ENCODE data around the gene TGFBR3. TPM values are rescaled to one million over a fixed set of nuclear protein-coding genes. Genes with fewer than 3 reads are reported as not detected.

The TGFBR3 gene
- total and polyA plus RNA-seq, 12 donors = 6.6 to 36.7 (median 24.3) TPM

- Histone ChIP-seq H3K4me3 (no peak overlapping the region), H3K27ac (peak overlapping the region in 2 of 10 donors; percentile 2 to 49), H3K27me3 (no peaks in the 10 kb centered on the region), H3K9me3 (no peaks in the 10 kb centered on the region), H3K4me1 (peaks cover 0 to 66% (median 46%) of the 10 kb centered on the region in 9 donors), H3K36me3 (no peaks in the 10 kb centered on the region)
- WGBS, 2 donors = 77 to 82% methylated on average over 4 of the region's 4 CpGs
- TF ChIP-seq, protein P1, sequence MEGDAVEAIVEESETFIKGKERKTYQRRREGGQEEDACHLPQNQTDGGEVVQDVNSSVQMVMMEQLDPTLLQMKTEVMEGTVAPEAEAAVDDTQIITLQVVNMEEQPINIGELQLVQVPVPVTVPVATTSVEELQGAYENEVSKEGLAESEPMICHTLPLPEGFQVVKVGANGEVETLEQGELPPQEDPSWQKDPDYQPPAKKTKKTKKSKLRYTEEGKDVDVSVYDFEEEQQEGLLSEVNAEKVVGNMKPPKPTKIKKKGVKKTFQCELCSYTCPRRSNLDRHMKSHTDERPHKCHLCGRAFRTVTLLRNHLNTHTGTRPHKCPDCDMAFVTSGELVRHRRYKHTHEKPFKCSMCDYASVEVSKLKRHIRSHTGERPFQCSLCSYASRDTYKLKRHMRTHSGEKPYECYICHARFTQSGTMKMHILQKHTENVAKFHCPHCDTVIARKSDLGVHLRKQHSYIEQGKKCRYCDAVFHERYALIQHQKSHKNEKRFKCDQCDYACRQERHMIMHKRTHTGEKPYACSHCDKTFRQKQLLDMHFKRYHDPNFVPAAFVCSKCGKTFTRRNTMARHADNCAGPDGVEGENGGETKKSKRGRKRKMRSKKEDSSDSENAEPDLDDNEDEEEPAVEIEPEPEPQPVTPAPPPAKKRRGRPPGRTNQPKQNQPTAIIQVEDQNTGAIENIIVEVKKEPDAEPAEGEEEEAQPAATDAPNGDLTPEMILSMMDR (IDR thresholded peaks at IDR 0.05) = no peak
- intact Hi-C loops (cut with DNase I) = loop anchor here in 1 of 10 donors (10.0 kb wide), 1 partner anchor 70 kb away; the partner anchor contains the start of gene TGFBR3
- ATAC-seq (no peak), DNase-seq (no peak)
Observed at GRCh38 chr1:91814448-91814847, 71.5 kb downstream of the TGFBR3 start.

DNA sequence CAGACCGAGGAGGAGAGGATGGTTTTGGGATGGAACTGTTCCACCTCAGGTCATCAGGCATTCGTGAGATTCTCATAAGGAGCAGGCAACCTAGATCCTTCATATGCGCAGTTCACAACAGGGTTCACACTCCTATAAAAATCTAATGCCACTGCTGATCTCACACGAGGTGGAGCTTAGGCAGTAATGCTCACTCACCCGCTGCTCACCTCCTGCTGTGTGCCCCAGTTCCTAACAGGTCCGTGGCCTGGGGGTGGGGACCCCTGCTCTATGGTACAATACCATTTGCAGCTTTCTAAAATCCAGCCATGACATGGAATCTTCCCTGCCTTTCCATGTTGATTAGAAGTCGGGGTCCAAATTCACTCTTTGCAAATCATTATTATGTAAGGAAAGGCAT is 72.1 kb downstream of the TGFBR3 start:
- Histone ChIP-seq H3K27me3 (no peaks in the 10 kb centered on the region), H3K36me3 (no peaks in the 10 kb centered on the region), H3K9me3 (no peaks in the 10 kb centered on the region), H3K4me1 (peaks cover 0 to 64% (median 39%) of the 10 kb centered on the region in 9 donors), H3K27ac (peak overlapping the region in 1 of 10 donors; percentile 2), H3K4me3 (no peak overlapping the region)
- no peak for ATAC-seq
- TF ChIP-seq, protein P1 (IDR thresholded peaks at IDR 0.05) = no peak
- intact Hi-C loops (cut with DNase I) = loop anchor here in 1 of 10 donors (10.0 kb wide), 1 partner anchor 71 kb away; the partner anchor contains the start of gene TGFBR3
- WGBS, 2 donors = 89 to 92% methylated on average over 7 of the region's 7 CpGs
- DNase-seq = no peak

GRCh38 chr1:91811363-91812025 is 74.5 kb downstream of the TGFBR3 start:
- intact Hi-C loops (cut with DNase I) = loop anchor here in 1 of 10 donors (10.0 kb wide), 1 partner anchor 73 kb away; the partner anchor contains the start of gene TGFBR3
- Histone ChIP-seq H3K36me3 (no peaks in the 10 kb centered on the region), H3K4me3 (no peak overlapping the region), H3K27ac (no peak overlapping the region), H3K4me1 (peaks cover 2 to 63% (median 30%) of the 10 kb centered on the region in 9 donors), H3K27me3 (no peaks in the 10 kb centered on the region), H3K9me3 (no peaks in the 10 kb centered on the region)
- TF ChIP-seq, protein P1 (IDR thresholded peaks at IDR 0.05) = no peak
- ATAC-seq = no peak
- DNase-seq = no peak
- 83 to 88% methylated on average over 3 of the region's 3 CpGs for WGBS, 2 donors

DNA sequence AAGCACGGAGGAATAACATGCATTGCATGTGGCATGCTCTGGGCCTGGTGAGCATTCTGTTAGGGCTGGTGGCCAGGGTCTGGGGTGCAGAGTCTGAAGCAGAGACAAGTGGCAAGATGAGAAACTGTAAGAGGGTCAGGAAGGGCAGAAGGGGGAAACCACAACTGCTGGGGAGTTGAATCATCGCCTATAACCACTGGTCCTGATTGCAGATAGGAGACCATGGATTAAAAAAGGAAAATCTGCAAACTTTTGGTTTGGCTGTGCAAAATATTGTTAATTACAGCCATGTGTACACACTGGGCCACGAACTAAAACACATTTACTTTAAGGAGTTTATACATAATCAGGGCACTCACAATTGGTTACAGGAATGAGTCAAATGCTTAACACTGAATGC is 76.6 kb downstream of the TGFBR3 start:
- H3K27me3 ChIP-seq = no peaks in the 10 kb centered on the region
- no peak overlapping the region for H3K4me3 ChIP-seq
- no peak for ATAC-seq
- DNase-seq = no peak
- H3K9me3 ChIP-seq = no peaks in the 10 kb centered on the region
- TF ChIP-seq, protein P1 (IDR thresholded peaks at IDR 0.05) = no peak
- H3K4me1 ChIP-seq = peaks cover 2 to 62% (median 40%) of the 10 kb centered on the region in 9 donors
- intact Hi-C loops (cut with DNase I) = loop anchor here in 1 of 10 donors (5.0 kb wide), 1 partner anchor 113 kb away; no protein-coding TSS in a partner anchor
- no peaks in the 10 kb centered on the region for H3K36me3 ChIP-seq
- no peak overlapping the region for H3K27ac ChIP-seq
- WGBS, 2 donors = 83 to 87% methylated on average over 3 of the region's 3 CpGs
